ENCODE measurements around the gene PITX1. TPM values are rescaled to one million over a fixed set of nuclear protein-coding genes. Genes with fewer than 3 reads are reported as not detected.

PITX1 gene
- polyA plus RNA-seq, 3 donors = not detected

- Histone ChIP-seq H3K4me1 (ENCODE audit: control insufficient read depth in 1 of 2, insufficient read depth in 2 of 2, low read length in 2 of 2) (no peaks in the 10 kb centered on the region), H3K9ac (ENCODE audit: insufficient read depth, low read length, poor library complexity, severe bottlenecking) (no peak overlapping the region), H3K4me2 (replicated peaks; ENCODE audit: extremely low read depth, low read length, poor library complexity, severe bottlenecking) (no peak overlapping the region), H3K36me3 (replicated peaks in 1 of 2; ENCODE audit: control insufficient read depth in 1 of 2, insufficient read depth in 2 of 2, low read length in 2 of 2) (no peaks in the 10 kb centered on the region), H3K27ac (ENCODE audit: low read depth in 1 of 2, low read length in 2 of 2) (no peak overlapping the region), H3K4me3 (replicated peaks in 1 of 3; ENCODE audit: low read depth in 2 of 3, low read length in 3 of 3) (no peak overlapping the region), H2AFZ (ENCODE audit: insufficient read depth, low read depth, low read length, poor library complexity, severe bottlenecking) (no peak overlapping the region), H3K9me3 (replicated peaks in 1 of 2; ENCODE audit: control insufficient read depth in 1 of 2, insufficient read depth in 1 of 2, low read length in 2 of 2) (no peaks in the 10 kb centered on the region), H3K79me2 (ENCODE audit: insufficient read depth, low read length) (no peaks in the 10 kb centered on the region), H3K27me3 (ENCODE audit: control insufficient read depth in 2 of 2, insufficient read depth in 2 of 2, low read length in 2 of 2) (no peaks in the 10 kb centered on the region), H4K20me1 (ENCODE audit: insufficient read depth, low read length) (no peaks in the 10 kb centered on the region)
- WGBS (ENCODE audit: insufficient coverage) = 20% methylated on average over 1 of the region's 2 CpGs
- H3K9me3 Mint-ChIP-seq = peaks cover 0 to 9% (median 3%) of the 10 kb centered on the region in 7 donors
- H3K27me3 Mint-ChIP-seq (ENCODE audit: low read depth in 3 of 3) = peaks cover 0 to 2% (median 1%) of the 10 kb centered on the region in 3 donors
- H3K27ac Mint-ChIP-seq = no peak overlapping the region
- H3K4me1 Mint-ChIP-seq = peaks cover 7% of the 10 kb centered on the region
- no peak overlapping the region for H3K4me3 Mint-ChIP-seq
- no peaks in the 10 kb centered on the region for H3K36me3 Mint-ChIP-seq
- no peak for DNase-seq
- TF ChIP-seq, protein P1, sequence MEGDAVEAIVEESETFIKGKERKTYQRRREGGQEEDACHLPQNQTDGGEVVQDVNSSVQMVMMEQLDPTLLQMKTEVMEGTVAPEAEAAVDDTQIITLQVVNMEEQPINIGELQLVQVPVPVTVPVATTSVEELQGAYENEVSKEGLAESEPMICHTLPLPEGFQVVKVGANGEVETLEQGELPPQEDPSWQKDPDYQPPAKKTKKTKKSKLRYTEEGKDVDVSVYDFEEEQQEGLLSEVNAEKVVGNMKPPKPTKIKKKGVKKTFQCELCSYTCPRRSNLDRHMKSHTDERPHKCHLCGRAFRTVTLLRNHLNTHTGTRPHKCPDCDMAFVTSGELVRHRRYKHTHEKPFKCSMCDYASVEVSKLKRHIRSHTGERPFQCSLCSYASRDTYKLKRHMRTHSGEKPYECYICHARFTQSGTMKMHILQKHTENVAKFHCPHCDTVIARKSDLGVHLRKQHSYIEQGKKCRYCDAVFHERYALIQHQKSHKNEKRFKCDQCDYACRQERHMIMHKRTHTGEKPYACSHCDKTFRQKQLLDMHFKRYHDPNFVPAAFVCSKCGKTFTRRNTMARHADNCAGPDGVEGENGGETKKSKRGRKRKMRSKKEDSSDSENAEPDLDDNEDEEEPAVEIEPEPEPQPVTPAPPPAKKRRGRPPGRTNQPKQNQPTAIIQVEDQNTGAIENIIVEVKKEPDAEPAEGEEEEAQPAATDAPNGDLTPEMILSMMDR (IDR thresholded peaks at IDR 0.05) = no peak
- intact Hi-C loops (cut with micrococcal nuclease) = no loop called here
These were observed 39.4 kb downstream of the PITX1 start for GRCh38 chr5:134994560-134995156.

- H2AFZ ChIP-seq (ENCODE audit: insufficient read depth, low read depth, low read length, poor library complexity, severe bottlenecking) = no peak overlapping the region
- H3K79me2 ChIP-seq (ENCODE audit: insufficient read depth, low read length) = no peaks in the 10 kb centered on the region
- no peak for DNase-seq
- no peak overlapping the region for H3K4me2 ChIP-seq (replicated peaks; ENCODE audit: extremely low read depth, low read length, poor library complexity, severe bottlenecking)
- no peak overlapping the region for H3K27ac Mint-ChIP-seq
- no peaks in the 10 kb centered on the region for H3K9me3 ChIP-seq (replicated peaks in 1 of 2; ENCODE audit: control insufficient read depth in 1 of 2, insufficient read depth in 1 of 2, low read length in 2 of 2)
- no peak overlapping the region for H3K4me3 Mint-ChIP-seq
- no peak overlapping the region for H3K27ac ChIP-seq (ENCODE audit: low read depth in 1 of 2, low read length in 2 of 2)
- H3K9ac ChIP-seq (ENCODE audit: insufficient read depth, low read length, poor library complexity, severe bottlenecking) = no peak overlapping the region
- no peaks in the 10 kb centered on the region for H3K27me3 ChIP-seq (ENCODE audit: control insufficient read depth in 2 of 2, insufficient read depth in 2 of 2, low read length in 2 of 2)
- no peaks in the 10 kb centered on the region for H3K36me3 Mint-ChIP-seq
- peaks cover 0 to 1% (median 0%) of the 10 kb centered on the region in 3 donors for H3K27me3 Mint-ChIP-seq (ENCODE audit: low read depth in 3 of 3)
- peaks cover 0 to 9% (median 3%) of the 10 kb centered on the region in 7 donors for H3K9me3 Mint-ChIP-seq
- no peaks in the 10 kb centered on the region for H3K36me3 ChIP-seq (replicated peaks in 1 of 2; ENCODE audit: control insufficient read depth in 1 of 2, insufficient read depth in 2 of 2, low read length in 2 of 2)
- H3K4me1 ChIP-seq (ENCODE audit: control insufficient read depth in 1 of 2, insufficient read depth in 2 of 2, low read length in 2 of 2) = no peaks in the 10 kb centered on the region
- TF ChIP-seq, protein P1 (IDR thresholded peaks at IDR 0.05) = no peak
- no peaks in the 10 kb centered on the region for H4K20me1 ChIP-seq (ENCODE audit: insufficient read depth, low read length)
- no peak overlapping the region for H3K4me3 ChIP-seq (replicated peaks in 1 of 3; ENCODE audit: low read depth in 2 of 3, low read length in 3 of 3)
- H3K4me1 Mint-ChIP-seq = peaks cover 7% of the 10 kb centered on the region
- intact Hi-C loops (cut with micrococcal nuclease) = no loop called here
- WGBS (ENCODE audit: insufficient coverage) = no CpG with 5 or more reads among the region's 2 CpGs
These were observed 40.9 kb downstream of the PITX1 start for GRCh38 chr5:134993161-134993560.
